ENCODE measurements around the gene TMEM266.

DNA sequence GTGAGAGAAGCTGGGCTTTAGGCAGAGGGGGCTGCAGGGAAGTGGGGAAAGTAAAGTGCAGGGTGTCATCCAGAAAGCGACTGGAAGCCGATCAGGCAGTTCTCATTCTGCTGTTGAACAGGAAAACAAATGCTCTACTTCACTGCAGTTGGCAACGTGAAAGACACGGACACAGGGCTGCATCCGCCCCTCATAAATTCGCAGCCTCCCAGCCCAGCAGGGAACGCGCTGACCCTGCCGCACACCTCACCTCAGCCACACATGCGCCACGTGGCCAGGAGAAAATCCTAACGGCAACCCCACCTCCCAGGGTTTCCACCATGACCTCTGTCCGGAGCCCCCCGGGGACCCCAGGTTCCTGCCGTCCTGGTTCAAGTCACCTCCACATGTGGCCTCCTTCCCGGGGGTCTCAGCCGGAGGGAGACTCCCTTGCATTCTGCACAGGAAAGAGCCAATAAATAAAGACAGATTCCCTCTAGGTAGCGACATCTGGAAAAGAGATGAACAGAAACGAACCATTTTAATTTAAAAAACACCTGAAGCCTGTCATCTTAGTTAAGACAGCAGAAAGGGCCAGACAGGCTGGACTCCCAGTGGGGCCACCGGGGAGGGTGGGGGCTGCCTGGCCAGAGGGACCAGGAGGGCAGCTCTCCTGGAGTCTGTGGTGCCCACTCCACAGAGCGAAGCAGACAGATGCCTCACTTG, 118.7 kb downstream of the TMEM266 start:
- TF ChIP-seq, protein P1, sequence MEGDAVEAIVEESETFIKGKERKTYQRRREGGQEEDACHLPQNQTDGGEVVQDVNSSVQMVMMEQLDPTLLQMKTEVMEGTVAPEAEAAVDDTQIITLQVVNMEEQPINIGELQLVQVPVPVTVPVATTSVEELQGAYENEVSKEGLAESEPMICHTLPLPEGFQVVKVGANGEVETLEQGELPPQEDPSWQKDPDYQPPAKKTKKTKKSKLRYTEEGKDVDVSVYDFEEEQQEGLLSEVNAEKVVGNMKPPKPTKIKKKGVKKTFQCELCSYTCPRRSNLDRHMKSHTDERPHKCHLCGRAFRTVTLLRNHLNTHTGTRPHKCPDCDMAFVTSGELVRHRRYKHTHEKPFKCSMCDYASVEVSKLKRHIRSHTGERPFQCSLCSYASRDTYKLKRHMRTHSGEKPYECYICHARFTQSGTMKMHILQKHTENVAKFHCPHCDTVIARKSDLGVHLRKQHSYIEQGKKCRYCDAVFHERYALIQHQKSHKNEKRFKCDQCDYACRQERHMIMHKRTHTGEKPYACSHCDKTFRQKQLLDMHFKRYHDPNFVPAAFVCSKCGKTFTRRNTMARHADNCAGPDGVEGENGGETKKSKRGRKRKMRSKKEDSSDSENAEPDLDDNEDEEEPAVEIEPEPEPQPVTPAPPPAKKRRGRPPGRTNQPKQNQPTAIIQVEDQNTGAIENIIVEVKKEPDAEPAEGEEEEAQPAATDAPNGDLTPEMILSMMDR (tag by site-specific recombination; IDR thresholded peaks at IDR 0.05), result no peak
- TF ChIP-seq HOXA7 (CRISPR knock-in tag; IDR thresholded peaks at IDR 0.05; ENCODE audit: borderline replicate concordance) (no peak), ZNF561 (tag by site-specific recombination; IDR thresholded peaks at IDR 0.05; ENCODE audit: borderline replicate concordance) (no peak), ZBTB8A (tag by site-specific recombination; IDR thresholded peaks at IDR 0.05) (no peak), GFI1B (tag by site-specific recombination; IDR thresholded peaks at IDR 0.05) (no peak), MYNN (tag by site-specific recombination; IDR thresholded peaks at IDR 0.05; ENCODE audit: borderline replicate concordance) (no peak)
- TF ChIP-seq, protein P2, sequence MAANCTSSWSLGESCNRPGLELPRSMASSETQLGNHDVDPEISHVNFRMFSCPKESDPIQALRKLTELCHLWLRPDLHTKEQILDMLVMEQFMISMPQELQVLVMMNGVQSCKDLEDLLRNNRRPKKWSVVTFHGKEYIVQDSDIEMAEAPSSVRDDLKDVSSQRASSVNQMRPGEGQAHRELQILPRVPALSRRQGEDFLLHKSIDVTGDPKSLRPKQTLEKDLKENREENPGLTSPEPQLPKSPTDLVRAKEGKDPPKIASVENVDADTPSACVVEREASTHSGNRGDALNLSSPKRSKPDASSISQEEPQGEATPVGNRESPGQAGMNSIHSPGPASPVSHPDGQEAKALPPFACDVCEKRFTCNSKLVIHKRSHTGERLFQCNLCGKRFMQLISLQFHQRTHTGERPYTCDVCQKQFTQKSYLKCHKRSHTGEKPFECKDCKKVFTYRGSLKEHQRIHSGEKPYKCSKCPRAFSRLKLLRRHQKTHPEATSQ (tag by site-specific recombination; IDR thresholded peaks at IDR 0.05), result no peak
